ENCODE measurements around the gene INVS.

The INVS gene

DNA sequence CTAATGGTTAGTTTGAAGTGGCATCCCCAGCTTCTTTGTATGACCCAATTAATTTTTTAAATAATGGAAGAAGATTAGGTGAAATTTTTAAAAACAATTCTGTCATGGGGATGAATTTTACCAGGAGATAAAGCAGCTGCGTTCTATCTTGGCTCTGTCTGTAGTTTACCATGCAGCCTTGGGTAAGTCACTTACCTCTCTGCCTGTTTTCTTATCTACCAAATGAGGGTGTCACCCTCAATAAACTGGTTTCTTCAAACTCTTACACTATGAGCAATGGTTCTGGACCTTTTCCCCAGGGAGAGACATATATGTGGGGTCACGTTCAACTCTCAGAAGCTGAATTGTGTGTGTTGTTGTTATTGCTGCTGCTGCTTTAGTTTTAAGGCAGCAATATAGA, 182.0 kb downstream of the INVS start:
- H3F3A ChIP-seq (ENCODE audit: control insufficient read depth, insufficient read depth): no peaks in the 10 kb centered on the region
- H3K9me2 ChIP-seq (replicated peaks; ENCODE audit: control insufficient read depth, low read length): no peaks in the 10 kb centered on the region
- H3K27ac ChIP-seq (ENCODE audit: low read depth, low read length): no peak overlapping the region
- no peaks in the 10 kb centered on the region for H3K4me1 ChIP-seq (ENCODE audit: control insufficient read depth, low read length)
- no peak for TF ChIP-seq EZH2phosphoT487 (IDR thresholded peaks at IDR 0.05; ENCODE audit: borderline replicate concordance, low read length)
- TF ChIP-seq, protein P1, sequence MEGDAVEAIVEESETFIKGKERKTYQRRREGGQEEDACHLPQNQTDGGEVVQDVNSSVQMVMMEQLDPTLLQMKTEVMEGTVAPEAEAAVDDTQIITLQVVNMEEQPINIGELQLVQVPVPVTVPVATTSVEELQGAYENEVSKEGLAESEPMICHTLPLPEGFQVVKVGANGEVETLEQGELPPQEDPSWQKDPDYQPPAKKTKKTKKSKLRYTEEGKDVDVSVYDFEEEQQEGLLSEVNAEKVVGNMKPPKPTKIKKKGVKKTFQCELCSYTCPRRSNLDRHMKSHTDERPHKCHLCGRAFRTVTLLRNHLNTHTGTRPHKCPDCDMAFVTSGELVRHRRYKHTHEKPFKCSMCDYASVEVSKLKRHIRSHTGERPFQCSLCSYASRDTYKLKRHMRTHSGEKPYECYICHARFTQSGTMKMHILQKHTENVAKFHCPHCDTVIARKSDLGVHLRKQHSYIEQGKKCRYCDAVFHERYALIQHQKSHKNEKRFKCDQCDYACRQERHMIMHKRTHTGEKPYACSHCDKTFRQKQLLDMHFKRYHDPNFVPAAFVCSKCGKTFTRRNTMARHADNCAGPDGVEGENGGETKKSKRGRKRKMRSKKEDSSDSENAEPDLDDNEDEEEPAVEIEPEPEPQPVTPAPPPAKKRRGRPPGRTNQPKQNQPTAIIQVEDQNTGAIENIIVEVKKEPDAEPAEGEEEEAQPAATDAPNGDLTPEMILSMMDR (IDR thresholded peaks at IDR 0.05; ENCODE audit: low read depth, low read length, poor library complexity, severe bottlenecking): no peak
- no peaks in the 10 kb centered on the region for H3K9me3 ChIP-seq (ENCODE audit: control insufficient read depth, insufficient read depth, low read length)
- no peaks in the 10 kb centered on the region for H3K27me3 ChIP-seq (ENCODE audit: control insufficient read depth, low read length)
- H3K4me2 ChIP-seq (ENCODE audit: low read length): no peak overlapping the region
- H4K20me1 ChIP-seq (ENCODE audit: control insufficient read depth, insufficient read depth, low read depth, low read length): no peaks in the 10 kb centered on the region
- peaks cover 16% of the 10 kb centered on the region for H3K36me3 ChIP-seq (ENCODE audit: control insufficient read depth, low read length)
- no peak overlapping the region for H3K4me3 ChIP-seq (ENCODE audit: low read length)
- H3K79me2 ChIP-seq (ENCODE audit: control insufficient read depth, low read length): no peaks in the 10 kb centered on the region

DNA sequence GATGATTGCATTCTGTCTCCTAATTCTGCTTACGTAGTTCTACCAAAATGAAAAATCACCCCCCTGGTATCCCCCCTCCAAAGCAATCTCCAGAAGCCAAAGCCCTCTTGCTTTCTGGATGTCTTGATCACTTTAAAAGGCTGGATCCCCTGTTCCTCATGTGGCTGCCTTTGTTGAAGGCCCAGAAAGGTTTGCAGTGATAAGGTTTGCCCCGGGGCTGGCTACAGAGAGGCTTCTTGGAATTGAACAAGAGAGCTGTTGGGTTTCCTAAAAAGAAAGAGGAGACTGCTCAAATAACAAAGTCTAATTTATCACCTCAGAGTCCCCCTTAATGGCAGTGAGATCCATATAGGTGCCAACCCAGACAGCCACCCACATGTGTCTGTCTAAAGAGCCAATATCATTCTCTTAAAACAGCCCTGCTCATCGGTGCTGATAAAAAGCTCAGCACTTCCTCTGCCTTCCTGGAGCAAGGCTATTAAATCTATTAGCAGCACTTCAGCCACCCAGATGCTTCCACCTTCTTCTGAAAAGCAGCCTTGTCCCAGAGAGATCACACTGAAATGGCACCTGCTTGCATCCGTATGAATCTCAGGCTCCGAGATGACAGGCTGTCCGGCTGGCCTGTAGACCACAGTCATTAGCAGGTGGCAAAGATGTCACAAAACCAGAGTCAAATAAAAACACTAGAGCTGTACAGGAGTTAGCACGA, 182.8 kb downstream of the INVS start:
- no peak overlapping the region for H3K27ac ChIP-seq (ENCODE audit: low read depth, low read length)
- no peak overlapping the region for H3K4me3 ChIP-seq (ENCODE audit: low read length)
- H3K9me3 ChIP-seq (ENCODE audit: control insufficient read depth, insufficient read depth, low read length): no peaks in the 10 kb centered on the region
- H3K36me3 ChIP-seq (ENCODE audit: control insufficient read depth, low read length): peaks cover 19% of the 10 kb centered on the region
- H3K4me1 ChIP-seq (ENCODE audit: control insufficient read depth, low read length): no peaks in the 10 kb centered on the region
- TF ChIP-seq EZH2phosphoT487 (IDR thresholded peaks at IDR 0.05; ENCODE audit: borderline replicate concordance, low read length): no peak
- TF ChIP-seq, protein P1 (IDR thresholded peaks at IDR 0.05; ENCODE audit: low read depth, low read length, poor library complexity, severe bottlenecking): no peak
- H4K20me1 ChIP-seq (ENCODE audit: control insufficient read depth, insufficient read depth, low read depth, low read length): no peaks in the 10 kb centered on the region
- H3K9me2 ChIP-seq (replicated peaks; ENCODE audit: control insufficient read depth, low read length): no peaks in the 10 kb centered on the region
- no peaks in the 10 kb centered on the region for H3K79me2 ChIP-seq (ENCODE audit: control insufficient read depth, low read length)
- H3K27me3 ChIP-seq (ENCODE audit: control insufficient read depth, low read length): no peaks in the 10 kb centered on the region
- no peak overlapping the region for H3K4me2 ChIP-seq (ENCODE audit: low read length)
- no peaks in the 10 kb centered on the region for H3F3A ChIP-seq (ENCODE audit: control insufficient read depth, insufficient read depth)

DNA sequence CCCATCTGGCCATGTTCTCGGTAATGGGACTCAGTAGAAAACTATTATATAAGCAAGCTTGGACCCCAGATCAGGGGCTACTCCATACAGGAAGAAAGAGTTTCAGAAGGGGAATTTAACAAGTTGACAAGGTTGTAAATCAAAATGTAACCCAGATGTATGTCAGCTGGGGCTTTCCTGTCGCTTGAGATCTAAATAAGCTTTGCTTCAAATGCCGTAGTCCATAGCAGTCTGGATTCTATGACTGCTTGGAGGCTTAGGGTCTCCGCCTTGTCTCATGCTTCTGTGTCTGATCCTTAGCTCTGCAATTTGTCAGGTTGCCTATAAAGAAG, 183.3 kb downstream of the INVS start:
- no peaks in the 10 kb centered on the region for H3K79me2 ChIP-seq (ENCODE audit: control insufficient read depth, low read length)
- H3K27me3 ChIP-seq (ENCODE audit: control insufficient read depth, low read length): no peaks in the 10 kb centered on the region
- no peaks in the 10 kb centered on the region for H4K20me1 ChIP-seq (ENCODE audit: control insufficient read depth, insufficient read depth, low read depth, low read length)
- peaks cover 24% of the 10 kb centered on the region for H3K36me3 ChIP-seq (ENCODE audit: control insufficient read depth, low read length)
- H3K27ac ChIP-seq (ENCODE audit: low read depth, low read length): no peak overlapping the region
- H3K4me2 ChIP-seq (ENCODE audit: low read length): no peak overlapping the region
- TF ChIP-seq, protein P1 (IDR thresholded peaks at IDR 0.05; ENCODE audit: low read depth, low read length, poor library complexity, severe bottlenecking): no peak
- no peak for TF ChIP-seq EZH2phosphoT487 (IDR thresholded peaks at IDR 0.05; ENCODE audit: borderline replicate concordance, low read length)
- H3K9me2 ChIP-seq (replicated peaks; ENCODE audit: control insufficient read depth, low read length): no peaks in the 10 kb centered on the region
- H3K4me1 ChIP-seq (ENCODE audit: control insufficient read depth, low read length): no peaks in the 10 kb centered on the region
- H3F3A ChIP-seq (ENCODE audit: control insufficient read depth, insufficient read depth): no peaks in the 10 kb centered on the region
- no peaks in the 10 kb centered on the region for H3K9me3 ChIP-seq (ENCODE audit: control insufficient read depth, insufficient read depth, low read length)
- no peak overlapping the region for H3K4me3 ChIP-seq (ENCODE audit: low read length)
